NT2/D1 (cell line): Measurements from ENCODE around the gene CABP4.

Source experiments
- DNase-seq: peaks from one replicate; pipeline ENCODE4 v3.0.0-alpha.2; 2011; ENCODE audit warnings: low read depth, low spot score
- H3K27me3 ChIP-seq: 2 replicates; pipeline ENCODE4 v1.6.0; 2011; ENCODE audit warnings: mild to moderate bottlenecking; ENCODE audit not compliant: insufficient read length, insufficient read depth
- H3K36me3 ChIP-seq: 2 replicates; pipeline ENCODE4 v1.6.1; 2011; ENCODE audit warnings: mild to moderate bottlenecking, low read length, mixed read lengths; ENCODE audit not compliant: insufficient read depth, insufficient read length
- H3K4me1 ChIP-seq: 2 replicates; pipeline ENCODE4 v1.5.1; 2011; ENCODE audit not compliant: insufficient read depth, insufficient read length
- H3K4me3 ChIP-seq: 2 replicates; pipeline ENCODE4 v1.5.1; 2011; ENCODE audit warnings: low read depth; ENCODE audit not compliant: insufficient read length
- H3K9ac ChIP-seq: 2 replicates; pipeline ENCODE4 v1.6.0; 2011; ENCODE audit warnings: low read depth; ENCODE audit not compliant: insufficient read length
- H3K9me3 ChIP-seq: 2 replicates; pipeline ENCODE4 v1.5.1; 2011; ENCODE audit warnings: mild to moderate bottlenecking, low read length; ENCODE audit not compliant: insufficient read depth
- SUZ12 ChIP-seq: IDR thresholded peaks from 2 replicates; pipeline ENCODE4 v1.6.1; 2011; ENCODE audit not compliant: insufficient read length, insufficient read depth; ENCODE audit errors: extremely low read depth
- YY1 ChIP-seq: IDR thresholded peaks from 2 replicates; pipeline ENCODE4 v1.6.1; 2011; ENCODE audit not compliant: insufficient read length, insufficient read depth
- ZNF274 ChIP-seq: IDR thresholded peaks from 2 replicates; pipeline ENCODE4 v1.6.1; 2011; ENCODE audit warnings: mild to moderate bottlenecking, low read depth, low read length

CABP4 gene

GRCh38 chr11:67429038-67429668 is 26.0 kb upstream of the CABP4 start:
- no peaks in the 10 kb centered on the region for H3K27me3 ChIP-seq
- peaks cover 13% of the 10 kb centered on the region for H3K4me1 ChIP-seq
- H3K9ac ChIP-seq: peak overlapping the region; percentile 98
- peak overlapping the region; percentile 99 for H3K4me3 ChIP-seq
- no peak for DNase-seq
- no peak for TF ChIP-seq YY1
- TF ChIP-seq ZNF274: no peak
- TF ChIP-seq SUZ12: no peak
- no peaks in the 10 kb centered on the region for H3K9me3 ChIP-seq
- peaks cover 52% of the 10 kb centered on the region for H3K36me3 ChIP-seq

DNA sequence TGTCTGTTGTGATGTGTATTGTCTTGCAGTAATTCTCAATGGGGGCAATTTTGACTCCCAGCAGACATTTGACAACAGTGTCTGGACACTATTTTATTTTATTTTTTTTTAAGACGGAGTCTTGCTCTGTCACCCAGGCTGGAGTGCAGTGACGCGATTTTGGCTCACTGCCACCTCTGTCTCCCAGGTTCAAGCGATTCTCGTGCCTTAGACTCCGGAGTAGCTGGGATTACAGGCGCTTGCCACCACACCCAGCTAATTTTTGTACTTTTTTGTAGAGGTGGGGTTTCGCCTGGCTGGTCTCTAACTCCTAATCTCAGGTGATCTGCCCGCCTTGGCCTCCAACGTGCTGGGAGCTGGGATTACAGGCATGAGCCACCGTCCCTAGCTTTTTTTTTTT is 25.4 kb upstream of the CABP4 start:
- TF ChIP-seq YY1: no peak
- TF ChIP-seq ZNF274: no peak
- TF ChIP-seq SUZ12: no peak
- no peak for DNase-seq
- H3K4me3 ChIP-seq: no peak overlapping the region
- no peaks in the 10 kb centered on the region for H3K9me3 ChIP-seq
- H3K9ac ChIP-seq: peak overlapping the region; percentile 98
- H3K4me1 ChIP-seq: peaks cover 17% of the 10 kb centered on the region
- H3K36me3 ChIP-seq: peaks cover 57% of the 10 kb centered on the region
- no peaks in the 10 kb centered on the region for H3K27me3 ChIP-seq

DNA sequence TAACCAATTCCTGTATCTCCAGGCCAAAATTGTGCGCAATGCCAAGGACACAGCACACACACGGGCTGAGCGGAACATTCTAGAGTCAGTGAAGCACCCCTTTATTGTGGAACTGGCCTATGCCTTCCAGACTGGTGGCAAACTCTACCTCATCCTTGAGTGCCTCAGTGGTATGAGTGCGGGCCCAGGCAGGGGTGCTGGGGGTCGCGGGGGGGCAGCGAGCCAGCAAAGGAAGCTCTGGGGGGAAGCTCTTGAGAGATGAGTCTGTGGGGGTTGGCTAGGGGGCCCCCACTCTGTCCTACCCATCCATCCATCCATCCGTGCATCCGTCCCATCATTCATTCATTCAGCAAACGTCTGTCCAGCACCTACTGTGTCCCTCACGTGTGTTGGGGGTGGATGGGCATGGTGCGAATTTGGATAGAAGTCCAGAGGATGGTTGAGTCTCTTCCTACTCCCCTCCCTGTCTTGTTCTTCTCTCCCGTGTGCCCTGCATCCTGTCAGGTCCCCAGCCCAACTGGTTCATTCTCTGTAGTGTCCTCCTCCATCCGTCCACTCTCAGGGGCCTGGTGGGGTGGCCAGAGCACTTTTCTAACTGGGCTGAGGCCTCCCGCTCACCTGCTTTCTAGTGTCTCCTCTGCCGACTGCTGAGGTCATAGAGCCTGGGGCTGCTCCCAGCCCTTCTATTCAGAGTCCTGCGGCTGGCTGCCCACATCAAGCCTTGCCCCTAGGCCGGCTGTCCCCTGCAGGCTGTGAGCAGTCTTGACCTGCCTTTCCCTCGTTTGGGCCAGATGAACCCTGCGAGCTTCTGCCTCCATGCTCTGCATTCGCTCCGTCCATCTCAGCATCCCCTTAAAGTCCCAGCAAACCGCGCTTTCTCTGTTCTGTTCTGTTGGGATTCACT is 23.6 kb upstream of the CABP4 start:
- Histone ChIP-seq H3K27me3 (no peaks in the 10 kb centered on the region), H3K9ac (peak overlapping the region; percentile 46), H3K4me3 (no peak overlapping the region), H3K36me3 (peaks cover 74% of the 10 kb centered on the region), H3K9me3 (no peaks in the 10 kb centered on the region), H3K4me1 (peaks cover 35% of the 10 kb centered on the region)
- DNase-seq: no peak
- TF ChIP-seq ZNF274: no peak

GRCh38 chr11:67432655-67433349 is 22.4 kb upstream of the CABP4 start:
- Histone ChIP-seq H3K4me3 (no peak overlapping the region), H3K4me1 (peaks cover 44% of the 10 kb centered on the region), H3K9ac (no peak overlapping the region), H3K36me3 (peaks cover 84% of the 10 kb centered on the region), H3K27me3 (no peaks in the 10 kb centered on the region), H3K9me3 (no peaks in the 10 kb centered on the region)
- DNase-seq: no peak
- TF ChIP-seq YY1 (no peak), SUZ12 (no peak), ZNF274 (no peak)

DNA sequence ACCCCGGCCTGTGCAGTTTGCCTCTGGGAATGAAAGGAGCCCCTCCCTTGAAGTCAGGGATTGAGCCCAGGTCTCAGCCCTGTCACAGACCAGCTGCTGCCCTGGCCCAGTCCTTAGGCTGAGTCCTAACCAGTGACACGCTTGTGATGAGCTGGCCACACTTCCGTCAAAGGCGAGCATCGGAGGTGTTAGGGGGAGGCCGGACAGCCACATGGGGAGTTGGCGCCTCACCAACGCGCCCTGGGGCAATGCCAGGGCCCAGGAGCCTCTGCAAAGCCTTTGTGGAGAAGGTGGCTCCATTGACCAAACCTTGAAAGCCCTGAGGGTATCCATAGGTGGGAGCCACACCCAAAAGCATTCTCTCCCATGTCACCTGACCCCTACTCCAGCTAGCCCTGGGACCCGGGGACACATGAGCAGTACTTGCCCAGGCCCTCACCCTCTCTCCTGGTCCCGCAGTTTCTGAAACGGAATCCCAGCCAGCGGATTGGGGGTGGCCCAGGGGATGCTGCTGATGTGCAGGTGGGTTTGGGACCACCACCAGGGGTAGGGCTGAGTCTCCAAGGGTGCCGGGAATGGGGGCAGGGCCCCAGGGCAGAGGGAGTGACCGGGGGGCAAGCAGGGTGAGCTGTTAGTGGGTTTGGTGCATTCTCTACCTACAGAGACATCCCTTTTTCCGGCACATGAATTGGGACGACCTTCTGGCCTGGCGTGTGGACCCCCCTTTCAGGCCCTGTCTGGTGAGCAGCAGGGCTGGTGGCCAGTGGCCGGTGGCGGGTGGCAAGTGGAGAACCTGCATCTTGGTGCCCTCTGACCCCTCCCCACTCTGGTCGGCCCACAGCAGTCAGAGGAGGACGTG is 21.4 kb upstream of the CABP4 start:
- no peak for DNase-seq
- peaks cover 52% of the 10 kb centered on the region for H3K4me1 ChIP-seq
- TF ChIP-seq SUZ12 (no peak), ZNF274 (no peak), YY1 (no peak)
- peaks cover 92% of the 10 kb centered on the region for H3K36me3 ChIP-seq
- no peaks in the 10 kb centered on the region for H3K27me3 ChIP-seq
- no peaks in the 10 kb centered on the region for H3K9me3 ChIP-seq
- H3K9ac ChIP-seq: peak overlapping the region; percentile 22
- H3K4me3 ChIP-seq: no peak overlapping the region

- Histone ChIP-seq H3K9me3 (no peaks in the 10 kb centered on the region), H3K9ac (no peak overlapping the region), H3K27me3 (no peaks in the 10 kb centered on the region), H3K4me3 (no peak overlapping the region), H3K4me1 (peaks cover 50% of the 10 kb centered on the region), H3K36me3 (peaks cover 94% of the 10 kb centered on the region)
- TF ChIP-seq SUZ12 (no peak), ZNF274 (no peak), YY1 (no peak)
- DNase-seq: no peak
Measured at GRCh38 chr11:67434395-67434881, 20.7 kb upstream of the CABP4 start.
